IPS-18c (cell line): Measurements from ENCODE around the gene PTPRN2.

Source experiments
- H3K4me3 ChIP-seq: 2 replicates; pipeline ENCODE4 v1.7.0; 2013; ENCODE audit warnings: low read depth, mild to moderate bottlenecking, low read length, moderate library complexity; ENCODE audit not compliant: insufficient read depth
- H3K9me3 ChIP-seq: one replicate; pipeline ENCODE4 v1.6.1; 2013; ENCODE audit warnings: mild to moderate bottlenecking, low read length, moderate library complexity; ENCODE audit not compliant: control insufficient read depth, insufficient read depth

PTPRN2 gene

DNA sequence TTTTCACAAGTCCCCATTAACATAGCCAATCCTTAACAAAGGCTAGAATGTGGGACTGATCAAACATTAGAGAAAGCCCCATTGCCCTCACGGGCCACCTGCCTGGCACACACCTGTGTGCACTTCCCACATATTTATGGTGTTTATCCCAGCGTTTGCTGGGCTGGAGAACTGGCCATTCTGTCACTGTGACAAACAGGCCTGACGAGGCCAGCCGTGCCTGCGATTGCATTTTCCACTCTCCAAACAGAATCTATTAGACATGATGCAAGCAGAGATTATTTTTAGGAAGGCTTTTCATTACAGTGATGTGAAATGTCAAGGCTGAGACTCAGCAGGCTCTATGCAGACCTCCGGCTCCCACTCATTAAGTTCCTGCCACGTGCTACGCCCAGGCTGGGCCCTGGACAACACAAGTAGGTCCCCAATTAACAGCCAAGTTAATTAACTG, 20.4 kb downstream of the PTPRN2 start:
- H3K4me3 ChIP-seq, result no peak overlapping the region
- no peaks in the 10 kb centered on the region for H3K9me3 ChIP-seq

DNA sequence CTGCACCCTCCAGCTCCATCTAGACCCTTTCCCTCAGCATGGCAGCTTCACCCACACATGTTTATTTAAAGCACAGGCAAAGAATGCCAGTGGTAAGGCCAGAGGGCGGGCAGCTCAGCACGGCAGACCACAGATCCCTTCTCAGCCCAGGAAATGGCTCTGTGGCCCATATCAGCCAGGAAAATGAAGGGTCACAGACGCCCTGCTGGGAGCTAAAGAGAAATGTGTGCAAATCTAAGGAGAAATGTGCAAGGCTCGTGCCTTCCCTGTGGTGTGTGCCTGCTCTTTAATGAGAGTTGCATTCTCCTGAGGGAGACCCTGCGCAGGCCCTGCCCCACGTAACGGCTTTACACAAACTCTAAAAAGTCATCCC, 23.0 kb downstream of the PTPRN2 start:
- Histone ChIP-seq H3K9me3 (no peaks in the 10 kb centered on the region), H3K4me3 (no peak overlapping the region)

DNA sequence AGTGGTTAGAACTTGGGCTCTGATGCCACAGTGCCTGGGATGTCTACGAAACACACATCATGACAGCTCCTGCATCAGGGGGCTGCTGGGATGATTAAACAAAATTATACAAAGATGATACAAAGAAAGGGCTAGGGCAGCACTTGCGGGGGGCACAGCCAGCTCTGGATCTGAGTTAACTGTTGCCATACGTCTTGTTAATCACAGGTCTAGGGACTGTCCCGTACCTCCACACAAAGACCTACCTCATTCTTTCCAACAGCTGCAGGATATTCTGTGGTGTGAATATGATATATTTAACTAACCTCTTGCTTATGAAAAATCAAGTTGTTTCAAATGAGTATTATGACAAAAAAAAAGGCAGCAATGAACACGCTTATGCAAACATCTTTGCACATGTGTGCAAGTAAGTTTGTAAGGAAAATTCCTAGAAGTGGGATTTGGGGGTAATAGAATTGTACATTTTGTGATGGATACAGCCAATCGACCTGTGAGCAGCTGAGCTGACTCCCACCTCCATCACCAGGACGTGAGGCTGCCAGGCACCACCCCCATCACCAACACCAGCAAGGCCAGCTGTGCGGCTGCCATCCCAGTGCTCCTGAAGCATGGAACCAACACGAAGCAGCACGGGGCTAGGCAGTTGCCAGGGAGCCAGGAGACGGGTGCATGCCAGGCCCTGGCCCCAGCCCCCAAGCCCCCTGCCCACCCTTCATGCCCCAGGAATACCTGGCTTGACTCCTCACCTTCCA, 23.5 kb downstream of the PTPRN2 start:
- H3K9me3 ChIP-seq, result no peaks in the 10 kb centered on the region
- no peak overlapping the region for H3K4me3 ChIP-seq

- Histone ChIP-seq H3K4me3 (no peak overlapping the region), H3K9me3 (no peaks in the 10 kb centered on the region)
Observed at GRCh38 chr7:158563051-158563450, 24.6 kb downstream of the PTPRN2 start.

DNA sequence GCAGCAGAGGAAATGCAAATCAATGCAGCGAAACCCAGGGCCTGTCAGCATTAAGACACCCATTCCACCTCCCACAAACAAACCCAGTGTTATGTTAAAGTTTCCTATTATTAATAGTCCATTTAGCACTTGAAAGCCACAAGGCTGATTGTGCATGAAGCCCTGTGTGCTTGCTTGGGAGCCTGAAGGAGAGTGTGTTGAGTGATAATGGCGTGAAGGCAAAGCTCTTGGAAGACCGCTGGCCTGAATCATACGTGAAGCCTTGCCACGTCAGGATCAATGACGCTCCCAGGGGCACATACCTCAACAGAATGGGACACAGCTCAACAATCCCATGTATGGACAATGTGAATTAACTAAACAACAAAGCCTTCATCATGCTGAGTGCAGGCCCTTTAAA, 25.1 kb downstream of the PTPRN2 start:
- H3K4me3 ChIP-seq, result no peak overlapping the region
- no peaks in the 10 kb centered on the region for H3K9me3 ChIP-seq

DNA sequence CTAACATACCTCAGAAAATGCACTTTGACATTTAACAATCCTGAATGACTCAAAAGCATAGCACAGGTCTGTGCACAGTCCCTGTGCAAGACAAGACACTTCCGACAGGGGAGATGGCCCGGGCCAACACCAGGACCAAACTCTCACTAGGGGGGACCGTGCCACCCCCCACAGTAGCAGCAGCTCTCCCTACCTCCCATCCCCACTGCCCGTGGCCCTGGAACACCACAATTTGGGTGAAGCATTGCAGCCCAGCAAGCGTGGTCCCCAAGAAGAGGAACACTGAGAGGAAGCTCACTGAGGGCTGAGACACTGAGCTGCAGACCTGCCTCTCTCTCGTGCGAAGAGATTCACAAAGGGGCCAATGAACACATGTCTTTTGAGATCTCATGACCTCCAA, 26.0 kb downstream of the PTPRN2 start:
- H3K4me3 ChIP-seq, result no peak overlapping the region
- no peaks in the 10 kb centered on the region for H3K9me3 ChIP-seq

DNA sequence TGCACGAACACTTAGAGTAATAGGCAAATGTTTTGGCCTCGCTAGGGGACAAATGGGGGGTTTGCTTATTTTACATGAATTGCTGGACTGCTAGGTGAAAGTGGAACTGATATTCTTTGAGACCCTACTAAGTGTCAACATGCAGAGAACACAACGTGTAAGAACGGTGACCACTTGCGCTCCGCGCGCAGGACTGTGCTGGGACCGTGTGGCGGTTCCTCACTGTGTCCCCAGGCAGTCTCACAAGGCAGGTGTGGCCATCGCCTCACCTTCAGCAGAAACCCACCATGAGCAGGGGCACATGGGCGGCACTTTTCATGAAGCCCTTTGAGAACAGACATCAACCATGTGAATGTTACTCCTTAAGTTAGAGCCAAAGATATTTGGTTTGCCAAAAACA, 27.2 kb downstream of the PTPRN2 start:
- Histone ChIP-seq H3K9me3 (no peaks in the 10 kb centered on the region), H3K4me3 (no peak overlapping the region)

- no peaks in the 10 kb centered on the region for H3K9me3 ChIP-seq
- H3K4me3 ChIP-seq, result no peak overlapping the region
Observed at GRCh38 chr7:158559356-158559755, 28.3 kb downstream of the PTPRN2 start.

DNA sequence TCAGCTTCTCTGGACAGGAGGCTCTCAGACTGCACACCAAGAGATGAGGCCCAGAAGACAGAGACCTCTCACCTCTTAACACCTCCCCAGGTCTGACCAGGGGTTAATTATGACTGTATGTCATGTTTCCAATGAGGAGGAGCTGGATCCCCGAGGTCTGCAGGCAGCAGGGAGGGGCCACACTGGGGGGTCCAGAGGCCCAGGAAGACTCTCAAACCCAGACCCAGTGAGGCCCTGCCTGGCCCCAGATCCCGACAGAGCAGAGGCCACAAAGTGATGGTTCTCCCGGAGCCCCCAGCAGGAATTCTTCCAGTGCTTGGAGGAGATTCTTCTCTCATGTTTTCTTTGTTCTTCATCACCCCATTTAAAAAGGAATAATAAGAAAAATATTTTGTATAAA, 28.8 kb downstream of the PTPRN2 start:
- Histone ChIP-seq H3K4me3 (no peak overlapping the region), H3K9me3 (no peaks in the 10 kb centered on the region)

DNA sequence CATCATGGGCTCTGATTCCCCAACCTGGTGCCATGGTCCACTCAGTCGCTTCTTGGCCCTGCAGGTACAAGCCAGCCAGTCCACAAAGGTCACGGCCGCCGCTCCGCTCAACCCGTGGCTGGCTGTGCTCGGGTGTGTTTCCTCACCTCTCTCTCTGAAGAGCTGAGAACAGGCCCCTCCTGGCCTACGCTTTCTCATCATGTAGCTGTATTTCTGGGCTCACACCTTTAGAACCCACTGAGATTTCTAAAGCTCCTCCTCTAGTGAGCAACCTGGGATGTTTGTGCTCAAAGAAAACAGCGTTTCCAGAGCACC, 30.2 kb downstream of the PTPRN2 start:
- Histone ChIP-seq H3K4me3 (no peak overlapping the region), H3K9me3 (no peaks in the 10 kb centered on the region)

DNA sequence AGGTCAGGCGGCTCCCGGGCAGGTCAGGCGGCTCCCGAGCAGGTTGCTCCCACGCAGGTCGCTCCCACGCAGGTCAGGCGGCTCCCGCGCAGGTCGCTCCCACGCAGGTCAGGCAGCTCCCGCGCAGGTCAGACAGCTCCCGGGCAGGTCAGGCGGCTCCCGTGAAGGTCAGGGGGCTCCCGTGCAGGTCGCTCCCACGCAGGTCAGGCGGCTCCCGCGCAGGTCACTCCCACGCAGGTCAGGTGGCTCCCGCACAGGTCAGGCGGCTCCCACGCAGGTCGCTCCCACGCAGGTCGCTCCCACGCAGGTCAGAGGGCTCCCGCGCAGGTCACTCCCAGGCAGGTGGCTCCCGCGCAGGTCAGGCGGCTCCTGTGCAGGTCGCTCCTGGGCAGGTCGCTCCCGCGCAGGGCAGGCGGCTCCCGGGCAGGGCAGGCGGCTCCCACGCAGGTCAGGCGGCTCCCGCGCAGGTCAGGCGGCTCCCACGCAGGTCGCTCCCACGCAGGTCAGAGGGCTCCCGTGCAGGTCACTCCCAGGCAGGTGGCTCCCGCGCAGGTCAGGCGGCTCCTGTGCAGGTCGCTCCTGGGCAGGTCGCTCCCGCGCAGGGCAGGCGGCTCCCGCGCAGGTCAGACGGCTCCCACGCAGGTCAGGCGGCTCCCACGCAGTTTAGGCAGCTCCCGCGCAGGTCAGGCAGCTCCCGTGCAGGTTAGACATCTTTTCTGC, 30.7 kb downstream of the PTPRN2 start:
- H3K9me3 ChIP-seq, result no peaks in the 10 kb centered on the region
- no peak overlapping the region for H3K4me3 ChIP-seq

DNA sequence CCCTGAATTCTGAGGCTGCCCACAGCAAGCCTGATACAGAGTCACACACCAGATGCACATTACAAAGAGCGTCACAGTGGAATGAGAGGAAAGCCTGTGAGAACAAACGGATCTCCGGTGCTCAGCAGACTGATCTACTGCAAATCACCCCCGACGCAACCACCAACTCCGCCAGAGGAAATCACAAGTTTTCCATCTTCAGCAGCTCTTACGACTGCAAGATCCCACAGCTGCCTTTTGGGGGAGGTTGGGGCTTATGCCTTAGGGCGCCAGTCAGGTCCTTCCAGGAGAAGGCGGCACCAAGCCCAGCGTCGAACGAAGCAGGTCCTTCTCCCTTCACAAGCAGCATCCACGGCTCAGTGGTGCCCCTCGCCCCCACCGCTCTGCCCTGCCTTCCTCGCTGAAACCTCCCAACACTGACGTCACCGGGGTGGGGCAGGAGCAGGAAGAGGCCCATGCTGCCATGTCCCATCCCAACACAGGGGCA, 32.5 kb downstream of the PTPRN2 start:
- no peaks in the 10 kb centered on the region for H3K9me3 ChIP-seq

GRCh38 chr7:158550886-158551452, 36.7 kb downstream of the PTPRN2 start:
- H3K9me3 ChIP-seq, result no peaks in the 10 kb centered on the region
- no peak overlapping the region for H3K4me3 ChIP-seq

More for the DNA sequence above, 32.5 kb downstream of the PTPRN2 start:
- no peak overlapping the region for H3K4me3 ChIP-seq

GRCh38 chr7:158550394-158550700, 37.3 kb downstream of the PTPRN2 start:
- Histone ChIP-seq H3K9me3 (no peaks in the 10 kb centered on the region), H3K4me3 (no peak overlapping the region)

GRCh38 chr7:158549616-158550393, 37.8 kb downstream of the PTPRN2 start:
- Histone ChIP-seq H3K9me3 (no peaks in the 10 kb centered on the region), H3K4me3 (no peak overlapping the region)

GRCh38 chr7:158549176-158549615, 38.4 kb downstream of the PTPRN2 start:
- Histone ChIP-seq H3K4me3 (no peak overlapping the region), H3K9me3 (no peaks in the 10 kb centered on the region)

DNA sequence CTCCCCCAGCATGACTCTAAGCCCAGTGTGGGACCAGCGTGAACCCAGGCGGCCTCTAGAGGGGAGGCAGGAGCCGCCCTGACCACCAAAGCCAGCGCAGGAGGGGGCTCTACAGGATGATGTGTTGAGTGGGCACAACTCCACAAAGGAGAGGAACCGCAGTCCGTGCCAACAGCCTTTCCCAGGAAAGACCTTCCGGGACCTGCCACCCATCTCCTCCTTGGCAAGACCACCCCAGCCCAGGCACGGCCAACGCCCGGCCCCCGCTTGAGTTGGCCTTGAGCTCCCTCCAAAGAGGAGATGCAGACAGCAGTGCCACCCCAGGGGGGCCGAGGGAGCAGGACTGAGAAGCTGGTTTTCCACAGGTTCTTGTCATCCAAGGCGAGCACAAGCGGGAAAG, 38.9 kb downstream of the PTPRN2 start:
- Histone ChIP-seq H3K9me3 (no peaks in the 10 kb centered on the region), H3K4me3 (no peak overlapping the region)

DNA sequence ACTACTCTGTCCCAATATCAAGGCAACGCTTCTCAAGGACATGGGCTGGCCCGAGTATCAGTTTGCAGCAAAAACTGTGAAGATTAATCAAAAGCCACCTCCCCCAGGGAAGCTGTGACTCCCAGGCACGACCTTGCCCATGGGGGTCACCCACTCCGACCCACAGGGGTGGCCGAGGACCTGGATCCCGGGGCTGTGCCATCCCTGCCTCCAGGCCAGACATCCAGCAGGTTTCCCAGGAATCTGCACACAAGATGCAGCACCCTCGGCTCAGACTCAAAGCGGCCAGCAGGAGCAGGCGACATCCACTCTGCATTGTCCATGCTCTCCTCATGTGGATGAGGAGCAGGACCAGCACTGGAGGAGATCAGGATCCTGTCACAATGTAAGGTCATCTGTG, 39.8 kb downstream of the PTPRN2 start:
- Histone ChIP-seq H3K9me3 (no peaks in the 10 kb centered on the region), H3K4me3 (no peak overlapping the region)
